A549 (cell line): ENCODE data around the gene ZFHX3. TPM values are rescaled to one million over a fixed set of nuclear protein-coding genes. Genes with fewer than 3 reads are reported as not detected.
A peak's percentile ranks its signal among the peaks of the same experiment; 100 is the strongest.

Source experiments
- ATAC-seq, 2 experiments: fragments of 200-7000 bp in 1 of 2; fragments of >200 bp in 1 of 2; cut with Nextera tagmentation in 1 of 2; cut with Tn5 transposase in 1 of 2; 3 replicates each; pipeline versions ENCODE4 v1.8.0 to v1.9.1; 2018 to 2020; ENCODE audit warnings: mild to moderate bottlenecking in 1 of 2, moderate library complexity in 1 of 2
- CTCF ChIA-PET: fragments of 300-600 bp; sonication (Branson Sonifier 250); formaldehyde crosslinking; extraction: SDS; loops from one replicate; lab custom pipeline; 2021; ENCODE audit warnings: antibody characterized with exemption, inconsistent platforms; lab: Yijun Ruan, JAX
- POLR2A ChIA-PET: fragments of 350-600 bp; formaldehyde crosslinking; extraction: SDS; loops from one replicate; lab custom pipeline; 2021; ENCODE audit warnings: antibody characterized with exemption, inconsistent platforms; lab: Yijun Ruan, JAX
- DNase-seq, 2 experiments: peaks; one replicate each; pipeline versions ENCODE4 v3.0.0 to v3.0.0-alpha.2; 2011 to 2016; ENCODE audit warnings: low read depth in 1 of 2, low spot score in 1 of 2
- FAIRE-seq: peaks from 2 replicates; lab custom pipeline; 2011; peaks lifted over from hg19 to GRCh38; lab: Jason Lieb, UNC
- H3K27ac ChIP-seq, 2 experiments: fragments of >200 bp; sonication (Bioruptor Twin); formaldehyde crosslinking; 3 replicates each; pipeline ENCODE4 v1.5.1; 2016 to 2017
- H3K4me1 ChIP-seq: fragments of >200 bp; sonication (Bioruptor Twin); formaldehyde crosslinking; 3 replicates; pipeline ENCODE4 v1.6.1; 2016
- H3K4me2 ChIP-seq: fragments of >200 bp; sonication (Bioruptor Twin); formaldehyde crosslinking; 3 replicates; pipeline ENCODE4 v1.6.1; 2016
- H3K4me3 ChIP-seq: fragments of >200 bp; sonication (Bioruptor Twin); formaldehyde crosslinking; 3 replicates; pipeline ENCODE4 v1.5.1; 2016
- H3K9me3 ChIP-seq: fragments of >200 bp; sonication (Bioruptor Twin); formaldehyde crosslinking; 3 replicates; pipeline ENCODE4 v1.6.1; 2016
- ATOH8 ChIP-seq: fragments of 250-450 bp; sonication (Bioruptor Pico); IDR thresholded peaks from 2 replicates; pipeline ENCODE4 v1.5.0; 2020; ENCODE audit warnings: low read depth, mild to moderate bottlenecking, moderate library complexity
- BHLHE40 ChIP-seq: IDR thresholded peaks from 2 replicates; pipeline ENCODE4 v1.6.1; 2012; ENCODE audit warnings: low read depth, low read length, inconsistent platforms
- CBX8 ChIP-seq: fragments of 200-600 bp; sonication (generic); IDR thresholded peaks from 2 replicates; pipeline ENCODE4 v1.6.1; 2016
- CEBPB ChIP-seq, 2 experiments: fragments of >200 bp in 1 of 2; sonication (Bioruptor Twin) in 1 of 2; formaldehyde crosslinking in 1 of 2; IDR thresholded peaks; 2 replicates each; pipeline ENCODE4 v1.6.1; 2012 to 2016
- CHD4 ChIP-seq: fragments of 200-600 bp; sonication (generic); IDR thresholded peaks from 2 replicates; pipeline ENCODE4 v1.6.1; 2016; ENCODE audit warnings: antibody characterized with exemption, mild to moderate bottlenecking, borderline replicate concordance
- EP300 ChIP-seq, 2 experiments: fragments of >200 bp; sonication (Bioruptor Twin); formaldehyde crosslinking; IDR thresholded peaks; 2 replicates in 1 of 2; 3 replicates in 1 of 2; pipeline ENCODE4 v1.6.1; 2016 to 2017
- FOSB ChIP-seq: fragments of 250-450 bp; sonication (Bioruptor Pico); IDR thresholded peaks from 2 replicates; pipeline ENCODE4 v1.5.0; 2020; ENCODE audit warnings: mild to moderate bottlenecking, moderate library complexity
- FOSL2 ChIP-seq, 2 experiments: fragments of 450-650 bp in 1 of 2; fragments of >200 bp in 1 of 2; sonication (Bioruptor Twin) in 1 of 2; formaldehyde crosslinking; IDR thresholded peaks; 2 replicates each; pipeline versions ENCODE4 v1.5.0 to v1.6.1; 2016 to 2020; ENCODE audit warnings: mild to moderate bottlenecking in 1 of 2, moderate library complexity in 1 of 2
- HOXA7 ChIP-seq: fragments of 250-450 bp; sonication (Bioruptor Pico); IDR thresholded peaks from 2 replicates; pipeline ENCODE4 v1.5.0; 2020; ENCODE audit warnings: mild to moderate bottlenecking, moderate library complexity
- HOXB13 ChIP-seq: fragments of 250-450 bp; sonication (Bioruptor Pico); IDR thresholded peaks from 2 replicates; pipeline ENCODE4 v1.5.0; 2020; ENCODE audit warnings: low read depth, mild to moderate bottlenecking, moderate library complexity
- HOXB5 ChIP-seq: fragments of 250-450 bp; sonication (Bioruptor Pico); IDR thresholded peaks from 2 replicates; pipeline ENCODE4 v1.5.0; 2020; ENCODE audit warnings: mild to moderate bottlenecking, moderate library complexity
- JUN ChIP-seq, 2 experiments: fragments of >200 bp; sonication (Bioruptor Twin); formaldehyde crosslinking; IDR thresholded peaks; 2 replicates in 1 of 2; 3 replicates in 1 of 2; pipeline ENCODE4 v1.6.1; 2016 to 2017
- JUNB ChIP-seq: fragments of >200 bp; sonication (Bioruptor Twin); formaldehyde crosslinking; IDR thresholded peaks from 2 replicates; pipeline ENCODE4 v1.6.1; 2016
- KDM1A ChIP-seq: fragments of 200-600 bp; sonication (generic); IDR thresholded peaks from 2 replicates; pipeline ENCODE4 v1.6.1; 2016; ENCODE audit warnings: low read depth, mild to moderate bottlenecking
- MAFK ChIP-seq: fragments of 450-650 bp; IDR thresholded peaks from 2 replicates; pipeline ENCODE4 v1.6.1; 2014; ENCODE audit not compliant: partially characterized antibody
- MAZ ChIP-seq: fragments of 150-350 bp; IDR thresholded peaks from 2 replicates; pipeline ENCODE4 v1.6.1; 2014; ENCODE audit warnings: antibody characterized with exemption, low read depth, low read length, borderline replicate concordance
- NFE2L2 ChIP-seq: fragments of 150-350 bp; conservative IDR thresholded peaks from 2 replicates; pipeline ENCODE4 v1.6.1; 2014; ENCODE audit warnings: low read length
- NR3C1 ChIP-seq: fragments of >200 bp; sonication (Bioruptor Twin); formaldehyde crosslinking; IDR thresholded peaks from 3 replicates; pipeline ENCODE4 v1.6.1; 2017
- POLR2AphosphoS2 ChIP-seq: conservative IDR thresholded peaks from 2 replicates; pipeline ENCODE4 v1.6.1; 2012; ENCODE audit warnings: low read length, improper control_type of control experiment, inconsistent platforms
- RARB ChIP-seq: fragments of 250-450 bp; sonication (Bioruptor Pico); IDR thresholded peaks from 2 replicates; pipeline ENCODE4 v1.8.0; 2021; ENCODE audit warnings: mild to moderate bottlenecking, moderate library complexity
- REST ChIP-seq: fragments of 200-600 bp; sonication (generic); IDR thresholded peaks from 2 replicates; pipeline ENCODE4 v1.6.1; 2016; ENCODE audit warnings: antibody characterized with exemption, mild to moderate bottlenecking, moderate library complexity
- RFX5 ChIP-seq: fragments of 450-650 bp; IDR thresholded peaks from 2 replicates; pipeline ENCODE4 v1.7.1; 2014; ENCODE audit warnings: antibody characterized with exemption, mild to moderate bottlenecking, moderate library complexity
- RNF2 ChIP-seq: fragments of 200-600 bp; sonication (generic); IDR thresholded peaks from 2 replicates; pipeline ENCODE4 v1.6.1; 2016; ENCODE audit warnings: low read depth, mild to moderate bottlenecking, antibody characterized with exemption, moderate library complexity, borderline replicate concordance
- TP53 ChIP-seq: fragments of 250-450 bp; sonication (Bioruptor Pico); IDR thresholded peaks from 2 replicates; pipeline ENCODE4 v1.5.0; 2021; ENCODE audit warnings: mild to moderate bottlenecking, moderate library complexity
- ZC3H11A ChIP-seq: fragments of 450-650 bp; IDR thresholded peaks from 2 replicates; pipeline ENCODE4 v1.6.1; 2014; ENCODE audit warnings: antibody characterized with exemption, mild to moderate bottlenecking
- ZSCAN20 ChIP-seq: fragments of 250-450 bp; sonication (Bioruptor Pico); IDR thresholded peaks from 2 replicates; pipeline ENCODE4 v1.8.0; 2022; ENCODE audit warnings: mild to moderate bottlenecking, moderate library complexity
- WGBS: methylation state at CpG from one replicate; pipeline ENCODE4 v1.1.6; 2017; ENCODE audit errors: missing lambda C conversion rate; 5-methylcytosine and 5-hydroxymethylcytosine counted together
- polyA plus RNA-seq, 4 experiments: library from polyadenylated mRNA; depleted of rRNA in 3 of 4; stranded (reverse); fragments of >200 nt; fragmentation: RNase III in 1 of 4; extraction: RNeasy Plus Mini Kit Qiagen cat#74134 plus additional on column Dnase treatment in 1 of 4; gene quantifications; 2 replicates in 3 of 4; 3 replicates in 1 of 4; pipeline ENCODE4 v1.2.3, GENCODE V29; 2011 to 2017

Gene ZFHX3
- polyA plus RNA-seq, 2 of the 4 experiments (the other 2 are of a cell fraction) = 3.9 to 6.5 TPM

- ChIA-PET CTCF (no interaction called here), POLR2A (no interaction called here)
- Histone ChIP-seq H3K4me2 (no peak overlapping the region; the same call in 2 of the 3 replicates), H3K4me3 (no peak overlapping the region), H3K27ac (peak overlapping the region in 1 of 2 experiments; percentile 53; a peak in 1 of 6 replicates), H3K4me1 (peaks cover 55% of the 10 kb centered on the region), H3K9me3 (no peaks in the 10 kb centered on the region)
- FAIRE-seq (no peak), DNase-seq (no peak), ATAC-seq (no peak)
- WGBS = 96% methylated on average over 1 of the region's 1 CpG
- peak; percentile 85 for TF ChIP-seq MAFK
- TF ChIP-seq HOXB5 (CRISPR knock-in tag) = no peak
Measured at GRCh38 chr16:72988569-72988968, 59.4 kb downstream of the ZFHX3 start.

- DNase-seq (no peak), FAIRE-seq (no peak)
Measured at GRCh38 chr16:72987480-72987901, 60.4 kb downstream of the ZFHX3 start.

GRCh38 chr16:72985995-72986394 lies 61.9 kb downstream of the ZFHX3 start:
- ChIA-PET CTCF (interaction anchor here (0.6 to 1.4 kb wide), 3 partner anchors 9 to 1341 kb away, joined by 3 to 5 read pairs (median 3); no protein-coding TSS in a partner anchor), POLR2A (no interaction called here)
- Histone ChIP-seq H3K4me2 (no peak overlapping the region), H3K27ac (peak overlapping the region in 1 of 2 experiments; percentile 53; a peak in 1 of 6 replicates), H3K4me3 (no peak overlapping the region)
- 95% methylated on average over 7 of the region's 7 CpGs for WGBS
- TF ChIP-seq FOSB (CRISPR knock-in tag) = no peak
- TF ChIP-seq, all 56 proteins: peak for 0
- Histone ChIP-seq H3K4me1 (peaks cover 38% of the 10 kb centered on the region), H3K9me3 (no peaks in the 10 kb centered on the region)
- ATAC-seq (no peak), DNase-seq (no peak), FAIRE-seq (no peak)

More at GRCh38 chr16:72987480-72987901, 60.4 kb downstream of the ZFHX3 start:
- H3K4me2 ChIP-seq = no peak overlapping the region
- no peak overlapping the region for H3K4me3 ChIP-seq
- TF ChIP-seq RNF2 = no peak
- TF ChIP-seq MAFK = no peak
- no peak for TF ChIP-seq HOXB5 (CRISPR knock-in tag)
- no peak for TF ChIP-seq POLR2AphosphoS2
- TF ChIP-seq ZC3H11A = no peak
- no peak for TF ChIP-seq RARB (CRISPR knock-in tag)
- no peak for TF ChIP-seq CHD4
- TF ChIP-seq NR3C1 = no peak
- TF ChIP-seq HOXA7 (CRISPR knock-in tag) = no peak
- no peak for TF ChIP-seq RFX5
- no peak for TF ChIP-seq ZSCAN20 (CRISPR knock-in tag)
- TF ChIP-seq ATOH8 (CRISPR knock-in tag) = no peak
- TF ChIP-seq TP53 = no peak
- TF ChIP-seq CBX8 = no peak
- TF ChIP-seq KDM1A = no peak
- TF ChIP-seq EP300 (IDR thresholded peaks at IDR 0.05) = no peak
- TF ChIP-seq NFE2L2 = no peak
- TF ChIP-seq, all 56 proteins: peak for 0
- H3K27ac ChIP-seq = peak overlapping the region; percentile 11 to 53; a peak in 2 of 6 replicates
- no peak for ATAC-seq
- 82% methylated on average over 3 of the region's 3 CpGs for WGBS
- POLR2A ChIA-PET = no interaction called here
- CTCF ChIA-PET = interaction anchor here (0.6 to 1.3 kb wide), 2 partner anchors 56 to 67 kb away, joined by 3 to 4 read pairs; no protein-coding TSS in a partner anchor
- peaks cover 53% of the 10 kb centered on the region for H3K4me1 ChIP-seq
- H3K9me3 ChIP-seq = no peaks in the 10 kb centered on the region

GRCh38 chr16:72985148-72985941 lies 62.6 kb downstream of the ZFHX3 start:
- ChIA-PET POLR2A (no interaction called here), CTCF (interaction anchor here (1.0 to 1.4 kb wide), 2 partner anchors 10 to 153 kb away, joined by 3 to 5 read pairs; no protein-coding TSS in a partner anchor)
- Histone ChIP-seq H3K4me1 (peaks cover 32% of the 10 kb centered on the region), H3K9me3 (no peaks in the 10 kb centered on the region), H3K4me2 (no peak overlapping the region), H3K27ac (peak overlapping the region; percentile 27 to 53; a peak in 1 of 6 replicates), H3K4me3 (no peak overlapping the region)
- DNase-seq (no peak), ATAC-seq (no peak), FAIRE-seq (no peak)
- WGBS = 89% methylated on average over 11 of the region's 11 CpGs
- TF ChIP-seq MAZ = no peak
- no peak for TF ChIP-seq MAFK
- TF ChIP-seq FOSL2 (IDR thresholded peaks at IDR 0.05) = no peak
- TF ChIP-seq FOSL2 (CRISPR knock-in tag; IDR thresholded peaks at IDR 0.05) = no peak
- no peak for TF ChIP-seq NR3C1
- TF ChIP-seq HOXB13 (CRISPR knock-in tag) = no peak
- TF ChIP-seq JUN (IDR thresholded peaks at IDR 0.05) = no peak
- TF ChIP-seq JUNB = no peak
- TF ChIP-seq CEBPB (IDR thresholded peaks at IDR 0.05) = no peak
- no peak for TF ChIP-seq BHLHE40
- no peak for TF ChIP-seq REST
